HCT116 (cell line): ENCODE data around the gene ASCL5. TPM values are rescaled to one million over a fixed set of nuclear protein-coding genes. Genes with fewer than 3 reads are reported as not detected.

Experiments used
- ATAC-seq: fragments of 200-7000 bp; cut with Tn5 transposase; 2 replicates; pipeline ENCODE4 v1.9.1; 2020; ENCODE audit warnings: mild to moderate bottlenecking, moderate library complexity
- BruUV-seq: library from RNA; stranded (reverse); fragments of 400-500 nt; replicated peaks from 2 replicates; lab custom pipeline; 2021; lab: Mats Ljungman, UMichigan
- CTCF ChIA-PET: fragments of 300-600 bp; sonication (Branson Sonifier 250); formaldehyde crosslinking; loops from one replicate; lab custom pipeline; 2021; ENCODE audit warnings: antibody characterized with exemption; lab: Charles Lee
- POLR2A ChIA-PET: fragments of 300-600, 350-600 bp; sonication (Branson Sonifier 250); formaldehyde crosslinking; loops from one replicate; lab custom pipeline; 2021; ENCODE audit warnings: antibody characterized with exemption; lab: Charles Lee
- RAD21 ChIA-PET, 2 experiments: fragments of 300-600 bp; sonication (Branson Sonifier 250); formaldehyde crosslinking; loops; one replicate each; lab custom pipeline; 2023; ENCODE audit warnings: low total read pairs in 2 of 2; ENCODE audit not compliant: uncharacterized antibody in 2 of 2, unreplicated experiment in 2 of 2, low non-redundant PET in 1 of 2; lab: Charles Lee
- DNase-seq: peaks from one replicate; pipeline ENCODE4 v3.0.0-alpha.2; 2010; ENCODE audit warnings: low read depth, low spot score
- H2AFZ ChIP-seq: fragments of 200-600 bp; shearing (Covaris generic), sonication (generic); 2 replicates; pipeline ENCODE4 v1.6.1; 2017; ENCODE audit warnings: low read depth, mixed run types, mixed read lengths, antibody characterized with exemption, low read length; ENCODE audit not compliant: poor library complexity, severe bottlenecking
- H3K27ac ChIP-seq: 2 replicates; pipeline ENCODE4 v1.5.1; 2012; ENCODE audit warnings: low read depth, low read length
- H3K27me3 ChIP-seq: fragments of 200-600 bp; sonication (generic); 2 replicates; pipeline ENCODE4 v1.6.1; 2016; ENCODE audit warnings: mixed run types, low read length, mixed read lengths; ENCODE audit not compliant: insufficient read depth
- H3K36me3 ChIP-seq, 2 experiments: fragments of 200-500 bp in 1 of 2; fragments of 200-600 bp in 1 of 2; sonication (Bioruptor generic) in 1 of 2; sonication (generic) in 1 of 2; 2 replicates each; pipeline versions ENCODE4 v1.5.1 to v1.6.1; 2014 to 2016; ENCODE audit warnings: low read length in 2 of 2, inconsistent platforms in 1 of 2, mixed read lengths in 1 of 2, mixed run types in 1 of 2; ENCODE audit not compliant: insufficient read depth in 2 of 2, control insufficient read depth in 1 of 2
- H3K4me1 ChIP-seq, 2 experiments: fragments of 200-600 bp in 1 of 2; sonication (generic) in 1 of 2; 2 replicates each; pipeline versions ENCODE4 v1.5.1 to v1.6.1; 2012 to 2017; ENCODE audit warnings: low read length in 2 of 2, inconsistent platforms in 1 of 2, mild to moderate bottlenecking in 1 of 2, mixed read lengths in 1 of 2, mixed run types in 1 of 2, moderate library complexity in 1 of 2; ENCODE audit not compliant: insufficient read depth in 2 of 2, control insufficient read depth in 1 of 2
- H3K4me2 ChIP-seq: fragments of 200-600 bp; sonication (generic); 2 replicates; pipeline ENCODE4 v1.6.1; 2017; ENCODE audit warnings: mixed run types, low read length, mixed read lengths
- H3K4me3 ChIP-seq, 2 experiments: fragments of 200-600 bp in 1 of 2; sonication (generic) in 1 of 2; replicated peaks in 1 of 2; 2 replicates each; pipeline ENCODE4 v1.5.1; 2011 to 2016; ENCODE audit warnings: low read length in 2 of 2, control low read depth in 1 of 2, low read depth in 1 of 2, mild to moderate bottlenecking in 1 of 2, mixed read lengths in 1 of 2, mixed run types in 1 of 2
- H3K79me2 ChIP-seq: fragments of 200-600 bp; sonication (generic); 2 replicates; pipeline ENCODE4 v1.6.1; 2017; ENCODE audit warnings: mild to moderate bottlenecking, mixed run types, low read length, moderate library complexity, mixed read lengths; ENCODE audit not compliant: insufficient read depth
- H3K9ac ChIP-seq: fragments of 200-600 bp; sonication (generic); 2 replicates; pipeline ENCODE4 v1.6.1; 2016; ENCODE audit warnings: low read length, mixed read lengths
- H3K9me2 ChIP-seq: fragments of 200-600 bp; sonication (generic), shearing (Covaris generic); 2 replicates; pipeline ENCODE4 v1.6.1; 2017; ENCODE audit warnings: mixed run types, mild to moderate bottlenecking, moderate library complexity; ENCODE audit not compliant: insufficient read depth
- H3K9me3 ChIP-seq, 2 experiments: fragments of 200-500 bp in 1 of 2; fragments of 200-600 bp in 1 of 2; sonication (Bioruptor generic) in 1 of 2; sonication (generic) in 1 of 2; 2 replicates each; pipeline ENCODE4 v1.6.1; 2014 to 2017; ENCODE audit warnings: low read length in 2 of 2, mixed read lengths in 2 of 2, inconsistent platforms in 1 of 2, low read depth in 1 of 2, mild to moderate bottlenecking in 1 of 2, mixed run types in 1 of 2, moderate library complexity in 1 of 2; ENCODE audit not compliant: control insufficient read depth in 1 of 2, insufficient read depth in 1 of 2
- H4K20me1 ChIP-seq: fragments of 200-600 bp; sonication (generic), shearing (Covaris generic); 2 replicates; pipeline ENCODE4 v1.6.1; 2017; ENCODE audit warnings: mixed run types, mild to moderate bottlenecking, moderate library complexity; ENCODE audit not compliant: insufficient read depth
- CBX3 ChIP-seq: IDR thresholded peaks from 2 replicates; pipeline ENCODE4 v1.6.1; 2012; ENCODE audit warnings: low read depth
- CEBPB ChIP-seq: IDR thresholded peaks from 2 replicates; pipeline ENCODE4 v1.6.1; 2012; ENCODE audit warnings: low read depth
- EGR1 ChIP-seq: IDR thresholded peaks from 2 replicates; pipeline ENCODE4 v1.6.1; 2012; ENCODE audit warnings: low read depth
- EZH2 ChIP-seq: fragments of 200-600 bp; sonication (generic); IDR thresholded peaks from 2 replicates; pipeline ENCODE4 v1.6.1; 2017; ENCODE audit warnings: antibody characterized with exemption, mixed run types
- FOSL1 ChIP-seq: IDR thresholded peaks from 2 replicates; pipeline ENCODE4 v1.6.1; 2012; ENCODE audit warnings: low read depth
- JUND ChIP-seq: IDR thresholded peaks from 2 replicates; pipeline ENCODE4 v1.6.1; 2012
- MAX ChIP-seq: IDR thresholded peaks from 2 replicates; pipeline ENCODE4 v1.6.1; 2012
- POLR2A ChIP-seq: IDR thresholded peaks from 2 replicates; pipeline ENCODE4 v1.7.0; 2011; ENCODE audit warnings: borderline replicate concordance; ENCODE audit not compliant: insufficient read depth, insufficient read length; ENCODE audit errors: extremely low read depth
- POLR2AphosphoS5 ChIP-seq: IDR thresholded peaks from 2 replicates; pipeline ENCODE4 v1.6.1; 2011; ENCODE audit warnings: mild to moderate bottlenecking, low read depth, low read length, moderate library complexity
- SIN3A ChIP-seq: IDR thresholded peaks from 2 replicates; pipeline ENCODE4 v1.6.1; 2012; ENCODE audit warnings: low read depth
- SP1 ChIP-seq: IDR thresholded peaks from 2 replicates; pipeline ENCODE4 v1.6.1; 2012; ENCODE audit warnings: low read depth
- SRF ChIP-seq: IDR thresholded peaks from 2 replicates; pipeline ENCODE4 v1.6.1; 2012; ENCODE audit warnings: low read depth
- TCF7L2 ChIP-seq: IDR thresholded peaks from 2 replicates; pipeline ENCODE4 v1.7.0; 2011; ENCODE audit warnings: borderline replicate concordance, inconsistent platforms; ENCODE audit not compliant: insufficient read depth, insufficient read length; ENCODE audit errors: extremely low read depth
- YY1 ChIP-seq: IDR thresholded peaks from 2 replicates; pipeline ENCODE4 v1.6.1; 2011; ENCODE audit warnings: low read length, low read depth, moderate library complexity, mild to moderate bottlenecking; ENCODE audit not compliant: insufficient replicate concordance; ENCODE audit errors: extremely low read depth
- ZFX ChIP-seq: fragments of 450-650 bp; IDR thresholded peaks from 2 replicates; pipeline ENCODE4 v1.6.1; 2017
- ZNF274 ChIP-seq: fragments of 200-500 bp; sonication (Bioruptor generic); IDR thresholded peaks from 2 replicates; pipeline ENCODE4 v1.6.1; 2014; ENCODE audit warnings: mild to moderate bottlenecking, low read depth, low read length, inconsistent platforms
- intact Hi-C: fragments of 100-400 bp; cut with micrococcal nuclease; formaldehyde crosslinking; loops from 2 replicates; pipeline ENCODE4 v1.10.0; 2022
- total RNA-seq: library from RNA; stranded (reverse); gene quantifications from one replicate; pipeline ENCODE4 v1.2.1, GENCODE V29; 2021; ENCODE audit not compliant: unreplicated experiment
- TF ChIP-seq, protein P1 (sequence below): IDR thresholded peaks from 2 replicates; pipeline ENCODE4 v1.6.1; 2012
- TF ChIP-seq, protein P2 (sequence below): IDR thresholded peaks from 2 replicates; pipeline ENCODE4 v1.6.1; 2011; ENCODE audit warnings: mild to moderate bottlenecking, low read length, moderate library complexity; ENCODE audit not compliant: insufficient replicate concordance; ENCODE audit errors: extremely low read depth

ASCL5 gene
- total RNA-seq, 1 experiment from 2014 or later: 0.15 TPM

GRCh38 chr1:201068976-201069375 is 58.0 kb downstream of the ASCL5 start:
- Histone ChIP-seq H3K4me1 (peaks cover 0 to 10% of the 10 kb centered on the region in 2 experiments; a peak in 2 of 4 replicates), H3K9me3 (no peaks in the 10 kb centered on the region), H3K4me2 (no peak overlapping the region), H3K9ac (no peak overlapping the region), H3K27me3 (no peaks in the 10 kb centered on the region; the same call in 1 of the 2 replicates), H4K20me1 (no peaks in the 10 kb centered on the region), H3K27ac (no peak overlapping the region), H3K79me2 (no peaks in the 10 kb centered on the region), H3K4me3 (no peak overlapping the region), H3K9me2 (no peaks in the 10 kb centered on the region), H2AFZ (no peak overlapping the region), H3K36me3 (no peaks in the 10 kb centered on the region)
- intact Hi-C loops: no loop called here
- TF ChIP-seq SP1 (no peak), FOSL1 (no peak), SIN3A (no peak), TCF7L2 (no peak), CBX3 (no peak), CEBPB (no peak), EZH2 (no peak), MAX (no peak), POLR2A (no peak), ZFX (no peak), YY1 (no peak), SRF (no peak), POLR2AphosphoS5 (no peak), EGR1 (no peak)
- ATAC-seq: no peak
- ChIA-PET POLR2A (no interaction called here), CTCF (no interaction called here), RAD21 (no interaction called here)
- DNase-seq: no peak
- BruUV-seq: no TSS peak

DNA sequence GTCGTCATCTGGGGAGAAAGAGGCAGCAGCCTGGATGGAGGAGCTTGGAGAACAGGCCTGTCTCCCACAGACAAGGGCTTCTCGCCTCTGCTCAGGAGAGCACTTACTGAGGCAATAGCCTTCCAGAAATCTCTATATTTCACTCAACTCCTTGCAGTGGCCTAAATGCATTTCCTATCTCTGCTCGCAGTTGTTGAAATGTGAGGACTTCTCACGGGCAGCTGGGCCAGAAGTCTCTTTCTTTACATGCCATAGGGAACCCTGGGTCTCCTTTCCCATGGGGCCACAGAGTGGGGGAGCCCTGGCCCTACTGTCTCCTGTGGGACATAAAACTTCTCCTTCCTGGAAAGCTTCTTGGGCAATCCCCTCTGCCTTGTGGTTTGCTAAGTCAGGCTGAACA is 60.0 kb downstream of the ASCL5 start:
- no peaks in the 10 kb centered on the region for H3K9me3 ChIP-seq
- BruUV-seq: no TSS peak
- no peak for TF ChIP-seq ZFX
- no peak for TF ChIP-seq EGR1
- no peak for TF ChIP-seq POLR2AphosphoS5
- TF ChIP-seq CEBPB: no peak
- TF ChIP-seq TCF7L2: no peak
- TF ChIP-seq MAX: no peak
- no peak for TF ChIP-seq POLR2A
- no peak for TF ChIP-seq ZNF274
- TF ChIP-seq, protein P1, sequence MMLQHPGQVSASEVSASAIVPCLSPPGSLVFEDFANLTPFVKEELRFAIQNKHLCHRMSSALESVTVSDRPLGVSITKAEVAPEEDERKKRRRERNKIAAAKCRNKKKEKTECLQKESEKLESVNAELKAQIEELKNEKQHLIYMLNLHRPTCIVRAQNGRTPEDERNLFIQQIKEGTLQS: no peak
- TF ChIP-seq, protein P2, sequence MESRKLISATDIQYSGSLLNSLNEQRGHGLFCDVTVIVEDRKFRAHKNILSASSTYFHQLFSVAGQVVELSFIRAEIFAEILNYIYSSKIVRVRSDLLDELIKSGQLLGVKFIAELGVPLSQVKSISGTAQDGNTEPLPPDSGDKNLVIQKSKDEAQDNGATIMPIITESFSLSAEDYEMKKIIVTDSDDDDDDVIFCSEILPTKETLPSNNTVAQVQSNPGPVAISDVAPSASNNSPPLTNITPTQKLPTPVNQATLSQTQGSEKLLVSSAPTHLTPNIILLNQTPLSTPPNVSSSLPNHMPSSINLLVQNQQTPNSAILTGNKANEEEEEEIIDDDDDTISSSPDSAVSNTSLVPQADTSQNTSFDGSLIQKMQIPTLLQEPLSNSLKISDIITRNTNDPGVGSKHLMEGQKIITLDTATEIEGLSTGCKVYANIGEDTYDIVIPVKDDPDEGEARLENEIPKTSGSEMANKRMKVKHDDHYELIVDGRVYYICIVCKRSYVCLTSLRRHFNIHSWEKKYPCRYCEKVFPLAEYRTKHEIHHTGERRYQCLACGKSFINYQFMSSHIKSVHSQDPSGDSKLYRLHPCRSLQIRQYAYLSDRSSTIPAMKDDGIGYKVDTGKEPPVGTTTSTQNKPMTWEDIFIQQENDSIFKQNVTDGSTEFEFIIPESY: no peak
- no peak for TF ChIP-seq SRF
- no peak for TF ChIP-seq SIN3A
- TF ChIP-seq JUND: no peak

More for the DNA sequence above, 60.0 kb downstream of the ASCL5 start:
- Histone ChIP-seq H3K27me3 (no peaks in the 10 kb centered on the region; the same call in 1 of the 2 replicates), H3K9me2 (no peaks in the 10 kb centered on the region), H3K79me2 (no peaks in the 10 kb centered on the region), H3K4me1 (peaks cover 0 to 7% of the 10 kb centered on the region in 2 experiments; a peak in 2 of 4 replicates), H4K20me1 (no peaks in the 10 kb centered on the region), H2AFZ (no peak overlapping the region), H3K9ac (no peak overlapping the region), H3K36me3 (no peaks in the 10 kb centered on the region), H3K27ac (no peak overlapping the region), H3K4me2 (no peak overlapping the region), H3K4me3 (no peak overlapping the region)
- ATAC-seq: no peak
- intact Hi-C loops: no loop called here
- ChIA-PET POLR2A (no interaction called here), CTCF (interaction anchor here (1.0 kb wide), 1 partner anchor 19 kb away, joined by 3 read pairs; no protein-coding TSS in a partner anchor), RAD21 (no interaction called here)
- DNase-seq: no peak
